NT2/D1 (cell line): ENCODE data around the gene PRKG1.

Experiments
- DNase-seq: peaks from one replicate; pipeline ENCODE4 v3.0.0-alpha.2; 2011; ENCODE audit warnings: low read depth, low spot score
- H3K27me3 ChIP-seq: 2 replicates; pipeline ENCODE4 v1.6.0; 2011; ENCODE audit warnings: mild to moderate bottlenecking; ENCODE audit not compliant: insufficient read length, insufficient read depth
- H3K36me3 ChIP-seq: 2 replicates; pipeline ENCODE4 v1.6.1; 2011; ENCODE audit warnings: mild to moderate bottlenecking, low read length, mixed read lengths; ENCODE audit not compliant: insufficient read depth, insufficient read length
- H3K4me1 ChIP-seq: 2 replicates; pipeline ENCODE4 v1.5.1; 2011; ENCODE audit not compliant: insufficient read depth, insufficient read length
- H3K4me3 ChIP-seq: 2 replicates; pipeline ENCODE4 v1.5.1; 2011; ENCODE audit warnings: low read depth; ENCODE audit not compliant: insufficient read length
- H3K9ac ChIP-seq: 2 replicates; pipeline ENCODE4 v1.6.0; 2011; ENCODE audit warnings: low read depth; ENCODE audit not compliant: insufficient read length
- H3K9me3 ChIP-seq: 2 replicates; pipeline ENCODE4 v1.5.1; 2011; ENCODE audit warnings: mild to moderate bottlenecking, low read length; ENCODE audit not compliant: insufficient read depth
- SUZ12 ChIP-seq: IDR thresholded peaks from 2 replicates; pipeline ENCODE4 v1.6.1; 2011; ENCODE audit not compliant: insufficient read length, insufficient read depth; ENCODE audit errors: extremely low read depth
- YY1 ChIP-seq: IDR thresholded peaks from 2 replicates; pipeline ENCODE4 v1.6.1; 2011; ENCODE audit not compliant: insufficient read length, insufficient read depth
- ZNF274 ChIP-seq: IDR thresholded peaks from 2 replicates; pipeline ENCODE4 v1.6.1; 2011; ENCODE audit warnings: mild to moderate bottlenecking, low read depth, low read length

Gene PRKG1

DNA sequence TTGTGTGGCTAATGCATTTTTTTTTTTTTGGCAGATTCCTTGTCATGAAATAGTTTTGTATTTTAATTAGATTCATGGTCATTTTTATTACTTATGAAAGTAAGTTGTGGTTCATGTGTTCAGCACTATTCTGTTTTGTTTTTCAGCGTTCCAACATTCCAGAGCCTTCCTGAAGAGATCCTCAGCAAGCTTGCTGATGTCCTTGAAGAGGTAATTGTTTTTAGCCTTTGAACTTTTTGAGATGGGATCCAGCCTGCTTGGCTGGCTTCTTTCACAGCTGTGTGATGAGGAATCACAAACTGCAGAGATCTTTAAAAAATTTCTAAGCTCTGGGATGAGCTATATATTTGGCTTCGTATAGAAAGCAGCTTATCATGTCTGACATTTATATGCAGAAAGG, 833.1 kb downstream of the PRKG1 start:
- DNase-seq = no peak
- Histone ChIP-seq H3K9me3 (peaks cover 13% of the 10 kb centered on the region), H3K36me3 (no peaks in the 10 kb centered on the region), H3K4me1 (no peaks in the 10 kb centered on the region), H3K9ac (no peak overlapping the region), H3K27me3 (peaks cover 26% of the 10 kb centered on the region), H3K4me3 (no peak overlapping the region)
- TF ChIP-seq YY1 (no peak), SUZ12 (no peak), ZNF274 (no peak)

DNA sequence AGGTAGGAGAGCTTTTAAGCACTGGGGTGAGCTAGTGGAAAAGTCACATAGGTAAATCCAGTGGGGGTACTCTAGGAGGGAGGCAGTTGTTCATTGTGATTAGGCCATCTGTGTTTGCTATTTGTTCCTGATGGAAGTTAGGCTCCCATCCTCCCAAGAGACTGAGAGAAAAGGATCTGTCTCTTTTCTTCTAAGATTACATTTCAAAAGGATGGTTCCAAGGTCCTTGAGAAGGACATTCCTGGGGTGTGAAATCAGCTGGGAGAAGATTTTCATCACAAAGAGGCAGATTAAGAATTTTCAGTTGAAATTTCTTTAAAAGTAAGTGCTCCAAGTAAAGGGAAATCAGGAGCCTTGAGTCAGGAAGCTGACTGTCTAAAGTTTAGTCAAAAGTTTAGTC, 835.9 kb downstream of the PRKG1 start:
- Histone ChIP-seq H3K9me3 (peaks cover 13% of the 10 kb centered on the region), H3K9ac (no peak overlapping the region), H3K36me3 (no peaks in the 10 kb centered on the region), H3K4me1 (no peaks in the 10 kb centered on the region), H3K27me3 (peaks cover 39% of the 10 kb centered on the region), H3K4me3 (no peak overlapping the region)
- DNase-seq = peak; percentile 77
- TF ChIP-seq YY1 (no peak), ZNF274 (no peak)

DNA sequence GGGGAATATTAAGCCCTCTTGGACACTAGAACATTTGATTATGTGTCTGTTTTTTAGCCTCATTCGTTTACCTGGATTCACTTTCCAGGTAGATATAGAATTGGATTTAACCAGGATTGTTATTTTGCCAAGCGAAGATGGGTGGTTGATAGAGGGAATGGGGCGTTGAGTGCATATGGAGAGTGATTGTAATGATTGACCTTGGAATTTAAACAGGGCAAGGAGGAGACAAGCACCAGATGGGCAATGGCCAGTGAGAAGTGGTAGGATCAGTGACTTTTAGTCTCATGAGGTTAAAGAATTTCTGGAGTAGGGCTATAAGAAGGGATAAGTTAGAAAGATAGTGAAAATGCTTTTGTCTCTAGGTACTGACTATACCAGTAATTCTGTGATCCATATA, 836.3 kb downstream of the PRKG1 start:
- no peak overlapping the region for H3K9ac ChIP-seq
- no peaks in the 10 kb centered on the region for H3K4me1 ChIP-seq
- H3K9me3 ChIP-seq = peaks cover 13% of the 10 kb centered on the region
- H3K27me3 ChIP-seq = peaks cover 39% of the 10 kb centered on the region
- no peak overlapping the region for H3K4me3 ChIP-seq
- TF ChIP-seq ZNF274 (no peak), YY1 (no peak), SUZ12 (no peak)
- H3K36me3 ChIP-seq = no peaks in the 10 kb centered on the region
- DNase-seq = no peak

DNA sequence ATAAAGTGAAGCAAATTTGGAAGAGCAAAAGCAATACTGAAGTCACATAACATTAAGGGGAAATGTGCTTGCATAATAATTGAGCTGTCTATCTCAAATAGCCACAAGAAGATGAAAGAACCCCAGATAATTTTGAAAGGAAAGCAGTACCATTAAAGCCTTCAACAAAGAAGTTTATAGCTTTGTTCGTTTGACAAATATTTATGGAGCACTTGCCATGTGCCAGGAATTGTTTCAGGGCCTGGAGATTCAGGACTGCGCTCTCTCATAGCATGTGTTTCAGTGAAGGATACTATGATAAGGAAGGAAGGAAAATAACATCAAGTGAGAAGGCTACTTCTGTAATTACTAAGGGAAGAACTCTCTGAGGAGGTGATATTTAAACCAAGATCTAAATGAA, 837.4 kb downstream of the PRKG1 start:
- TF ChIP-seq YY1 = no peak
- TF ChIP-seq SUZ12 = no peak
- TF ChIP-seq ZNF274 = no peak
- peaks cover 12% of the 10 kb centered on the region; the same call in 1 of the 2 replicates for H3K9me3 ChIP-seq
- DNase-seq = no peak
- no peak overlapping the region for H3K4me3 ChIP-seq
- no peaks in the 10 kb centered on the region for H3K4me1 ChIP-seq
- peaks cover 42% of the 10 kb centered on the region for H3K27me3 ChIP-seq
- no peaks in the 10 kb centered on the region for H3K36me3 ChIP-seq
- no peak overlapping the region for H3K9ac ChIP-seq

DNA sequence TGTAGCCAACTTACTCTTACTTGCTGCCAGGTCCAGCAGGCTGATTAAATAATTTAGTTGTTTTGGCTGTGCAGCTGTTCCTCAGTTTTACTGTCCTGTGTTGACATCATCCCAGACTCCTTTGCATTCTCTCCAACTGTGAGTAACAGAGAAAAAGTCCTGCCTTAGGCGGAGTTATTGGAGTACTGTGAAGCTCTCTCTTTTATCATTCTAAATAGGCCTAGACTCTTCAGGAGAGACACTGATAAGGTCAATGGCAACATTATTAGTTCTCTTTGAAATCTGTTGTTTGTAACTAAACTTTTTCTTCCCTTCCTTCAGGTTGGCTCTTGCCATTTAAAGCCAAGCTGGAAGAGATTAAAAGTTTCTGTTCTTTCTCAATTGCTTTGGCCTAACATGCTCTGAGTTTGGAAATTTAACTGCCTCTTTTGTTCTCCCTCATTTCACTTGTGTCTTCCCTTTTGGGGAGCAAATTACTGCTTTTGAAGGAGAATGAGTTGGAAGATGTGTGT, 840.8 kb downstream of the PRKG1 start:
- Histone ChIP-seq H3K36me3 (no peaks in the 10 kb centered on the region), H3K4me1 (no peaks in the 10 kb centered on the region), H3K9ac (no peak overlapping the region), H3K9me3 (peaks cover 9% of the 10 kb centered on the region; the same call in 1 of the 2 replicates), H3K27me3 (peaks cover 26% of the 10 kb centered on the region), H3K4me3 (no peak overlapping the region)
- TF ChIP-seq SUZ12 = no peak
- TF ChIP-seq ZNF274 = no peak
- TF ChIP-seq YY1 = no peak
- DNase-seq = peak; percentile 77

DNA sequence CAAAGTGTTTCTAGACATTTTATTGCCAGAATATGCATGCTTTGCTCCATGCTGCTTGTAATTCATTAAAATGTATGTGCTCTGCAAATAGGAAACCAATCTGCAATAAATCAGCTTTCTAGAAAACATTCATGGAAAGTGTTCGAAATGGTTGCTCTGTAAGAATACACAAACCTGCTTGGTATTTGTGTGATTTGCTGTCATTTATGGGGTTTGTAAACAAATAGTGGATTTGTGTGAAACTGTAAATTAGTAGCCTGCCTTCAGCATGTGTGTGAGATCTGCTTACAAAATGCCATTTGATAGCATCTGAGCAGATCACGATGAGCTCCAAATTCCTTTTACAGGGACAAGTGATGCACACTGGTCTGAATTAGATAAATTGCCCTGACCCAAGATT, 844.2 kb downstream of the PRKG1 start:
- Histone ChIP-seq H3K9me3 (peaks cover 9% of the 10 kb centered on the region; the same call in 1 of the 2 replicates), H3K9ac (no peak overlapping the region), H3K27me3 (peaks cover 9% of the 10 kb centered on the region), H3K4me1 (no peaks in the 10 kb centered on the region), H3K4me3 (no peak overlapping the region), H3K36me3 (no peaks in the 10 kb centered on the region)
- TF ChIP-seq ZNF274 = no peak
- no peak for TF ChIP-seq YY1
- no peak for TF ChIP-seq SUZ12
- DNase-seq = no peak

DNA sequence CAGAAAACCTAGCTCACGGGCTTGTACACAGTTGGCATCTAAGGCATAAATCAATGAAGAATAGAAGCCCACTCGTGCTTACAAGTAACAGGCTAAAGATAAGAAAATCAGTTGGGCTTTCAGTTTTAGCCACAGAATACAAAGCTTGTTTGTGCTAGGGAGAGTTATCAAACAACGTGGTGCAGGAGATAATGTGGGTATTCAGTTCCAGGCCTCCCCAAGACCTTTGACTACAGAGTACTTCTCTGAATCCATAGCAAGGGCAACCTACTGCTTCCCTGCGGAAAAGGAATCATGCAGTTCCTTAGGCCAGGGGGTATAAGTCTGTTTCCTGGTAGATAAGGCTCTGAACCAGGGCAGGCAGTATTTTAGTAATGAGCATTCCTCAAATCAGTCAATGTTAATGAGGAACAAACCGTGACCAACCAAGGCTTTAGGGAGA, 844.6 kb downstream of the PRKG1 start:
- peaks cover 9% of the 10 kb centered on the region; the same call in 1 of the 2 replicates for H3K9me3 ChIP-seq
- DNase-seq = no peak
- no peak overlapping the region for H3K9ac ChIP-seq
- no peaks in the 10 kb centered on the region for H3K4me1 ChIP-seq
- no peaks in the 10 kb centered on the region for H3K36me3 ChIP-seq
- TF ChIP-seq YY1 (no peak), SUZ12 (no peak), ZNF274 (no peak)
- H3K4me3 ChIP-seq = no peak overlapping the region
- peaks cover 4% of the 10 kb centered on the region for H3K27me3 ChIP-seq

DNA sequence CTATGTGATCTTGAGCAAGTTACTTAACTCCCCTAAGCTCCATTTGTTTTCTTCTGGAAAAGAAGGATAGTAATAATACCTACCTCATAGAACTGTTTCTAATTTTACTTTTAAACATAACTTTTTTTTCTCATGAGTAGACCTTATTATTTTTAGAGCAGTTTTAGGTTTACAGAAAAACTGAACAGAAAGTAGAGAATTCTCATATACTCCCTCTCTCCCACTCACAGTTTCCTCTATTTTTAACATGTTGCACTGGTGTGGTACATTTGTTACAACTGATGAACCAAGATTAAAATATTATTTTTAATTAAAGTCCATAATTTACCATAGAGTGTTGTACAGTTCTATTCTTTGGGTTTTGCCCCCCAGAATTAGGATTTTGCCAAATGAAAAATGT, 846.4 kb downstream of the PRKG1 start:
- Histone ChIP-seq H3K4me3 (no peak overlapping the region), H3K4me1 (no peaks in the 10 kb centered on the region), H3K27me3 (peaks cover 4% of the 10 kb centered on the region), H3K9ac (no peak overlapping the region), H3K36me3 (no peaks in the 10 kb centered on the region), H3K9me3 (peaks cover 9% of the 10 kb centered on the region; the same call in 1 of the 2 replicates)
- no peak for TF ChIP-seq ZNF274
- TF ChIP-seq YY1 = no peak
- TF ChIP-seq SUZ12 = no peak
- DNase-seq = no peak
